OCI-LY3 (cell line): ENCODE results near the gene CD9.
A peak's percentile ranks its signal among the peaks of the same experiment; 100 is the strongest.

ENCODE experiments used
- H2AFZ ChIP-seq: fragments of 200-600, 300-600 bp; shearing (Covaris generic); 2 replicates; pipeline ENCODE4 v1.6.0; 2014; ENCODE audit warnings: antibody characterized with exemption, low read depth, low read length
- H3K27ac ChIP-seq: fragments of 200-600, 300-600 bp; sonication (generic); 2 replicates; pipeline ENCODE4 v1.5.1; 2014; ENCODE audit warnings: mild to moderate bottlenecking, low read length, moderate library complexity, mixed read lengths
- H3K27me3 ChIP-seq: fragments of 200-600, 300-600 bp; sonication (generic); 2 replicates; pipeline ENCODE4 v1.6.1; 2014; ENCODE audit warnings: low read depth, low read length, mixed read lengths
- H3K36me3 ChIP-seq: fragments of 200-600, 300-600 bp; sonication (generic); replicated peaks from 2 replicates; pipeline ENCODE3; 2014; ENCODE audit warnings: low read depth, low read length, mixed read lengths
- H3K4me1 ChIP-seq: fragments of 300-600, 200-600 bp; sonication (generic); 2 replicates; pipeline ENCODE4 v1.6.1; 2014; ENCODE audit warnings: low read length, mixed read lengths
- H3K4me2 ChIP-seq: fragments of 200-600, 300-600 bp; sonication (generic); 2 replicates; pipeline ENCODE4 v1.6.1; 2014; ENCODE audit warnings: low read length, mixed read lengths
- H3K4me3 ChIP-seq: fragments of 300-600, 200-600 bp; sonication (generic); 2 replicates; pipeline ENCODE4 v1.5.1; 2014; ENCODE audit warnings: antibody characterized with exemption, mild to moderate bottlenecking, low read length, moderate library complexity
- H3K79me2 ChIP-seq: fragments of 300-600, 200-600 bp; shearing (Covaris generic); 2 replicates; pipeline ENCODE4 v1.6.1; 2014; ENCODE audit warnings: mild to moderate bottlenecking, low read length, mixed read lengths
- H3K9ac ChIP-seq: fragments of 300-600, 200-600 bp; shearing (Covaris generic); 2 replicates; pipeline ENCODE4 v1.6.0; 2014; ENCODE audit warnings: mild to moderate bottlenecking, low read length, moderate library complexity
- H3K9me3 ChIP-seq: fragments of 200-600, 300-600 bp; shearing (Covaris generic); 2 replicates; pipeline ENCODE4 v1.6.1; 2014; ENCODE audit warnings: low read length, mixed read lengths; ENCODE audit not compliant: insufficient read depth
- H4K20me1 ChIP-seq: fragments of 200-600, 300-600 bp; sonication (generic); 2 replicates; pipeline ENCODE4 v1.6.1; 2016; ENCODE audit warnings: low read length, mixed read lengths; ENCODE audit not compliant: insufficient read depth
- EZH2phosphoT487 ChIP-seq: fragments of 200-600 bp; shearing (Covaris generic); IDR thresholded peaks from 2 replicates; pipeline ENCODE4 v1.6.1; 2018; ENCODE audit warnings: antibody characterized with exemption, mixed run types, low read depth
- TF ChIP-seq, protein P1 (sequence below): fragments of 200-600, 300-600 bp; sonication (generic); IDR thresholded peaks from 2 replicates; pipeline ENCODE4 v1.5.1; 2014; ENCODE audit warnings: antibody characterized with exemption, low read length, low read depth

Gene CD9

DNA sequence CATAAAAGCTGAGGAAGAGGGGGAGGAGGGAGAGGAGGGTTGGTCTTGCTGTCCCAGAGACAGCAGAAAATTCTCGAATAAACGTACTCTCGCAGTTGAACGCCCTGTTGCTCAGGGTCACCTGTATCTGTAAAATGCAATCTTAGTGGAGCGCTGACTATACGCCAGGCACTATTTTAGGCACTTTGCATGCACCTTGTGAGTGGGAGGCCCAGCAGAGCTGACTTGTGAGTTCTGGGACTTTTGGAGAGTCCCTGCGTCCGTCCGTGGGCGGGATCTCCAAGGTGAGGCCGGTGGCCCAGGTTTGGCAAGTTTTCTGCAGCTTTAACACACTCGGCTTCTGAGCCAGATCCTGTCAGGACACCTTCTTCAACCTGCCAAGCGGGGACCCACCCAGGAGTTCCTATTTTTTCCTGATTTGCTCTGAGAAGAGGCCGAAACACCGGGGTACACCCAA lies 77.8 kb downstream of the CD9 start:
- peaks cover 40% of the 10 kb centered on the region for H3K27me3 ChIP-seq
- no peak overlapping the region for H3K27ac ChIP-seq
- TF ChIP-seq, protein P1, sequence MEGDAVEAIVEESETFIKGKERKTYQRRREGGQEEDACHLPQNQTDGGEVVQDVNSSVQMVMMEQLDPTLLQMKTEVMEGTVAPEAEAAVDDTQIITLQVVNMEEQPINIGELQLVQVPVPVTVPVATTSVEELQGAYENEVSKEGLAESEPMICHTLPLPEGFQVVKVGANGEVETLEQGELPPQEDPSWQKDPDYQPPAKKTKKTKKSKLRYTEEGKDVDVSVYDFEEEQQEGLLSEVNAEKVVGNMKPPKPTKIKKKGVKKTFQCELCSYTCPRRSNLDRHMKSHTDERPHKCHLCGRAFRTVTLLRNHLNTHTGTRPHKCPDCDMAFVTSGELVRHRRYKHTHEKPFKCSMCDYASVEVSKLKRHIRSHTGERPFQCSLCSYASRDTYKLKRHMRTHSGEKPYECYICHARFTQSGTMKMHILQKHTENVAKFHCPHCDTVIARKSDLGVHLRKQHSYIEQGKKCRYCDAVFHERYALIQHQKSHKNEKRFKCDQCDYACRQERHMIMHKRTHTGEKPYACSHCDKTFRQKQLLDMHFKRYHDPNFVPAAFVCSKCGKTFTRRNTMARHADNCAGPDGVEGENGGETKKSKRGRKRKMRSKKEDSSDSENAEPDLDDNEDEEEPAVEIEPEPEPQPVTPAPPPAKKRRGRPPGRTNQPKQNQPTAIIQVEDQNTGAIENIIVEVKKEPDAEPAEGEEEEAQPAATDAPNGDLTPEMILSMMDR: no peak
- TF ChIP-seq EZH2phosphoT487: no peak
- peak overlapping the region; percentile 80 for H2AFZ ChIP-seq
- H3K9ac ChIP-seq: peak overlapping the region; percentile 64
- H3K4me2 ChIP-seq: peak overlapping the region; percentile 78
- H3K4me3 ChIP-seq: peak overlapping the region; percentile 84
- H3K79me2 ChIP-seq: no peaks in the 10 kb centered on the region
- no peaks in the 10 kb centered on the region; the same call in 1 of the 2 replicates for H4K20me1 ChIP-seq
- peaks cover 4% of the 10 kb centered on the region for H3K4me1 ChIP-seq
- no peaks in the 10 kb centered on the region for H3K9me3 ChIP-seq
- no peaks in the 10 kb centered on the region for H3K36me3 ChIP-seq

DNA sequence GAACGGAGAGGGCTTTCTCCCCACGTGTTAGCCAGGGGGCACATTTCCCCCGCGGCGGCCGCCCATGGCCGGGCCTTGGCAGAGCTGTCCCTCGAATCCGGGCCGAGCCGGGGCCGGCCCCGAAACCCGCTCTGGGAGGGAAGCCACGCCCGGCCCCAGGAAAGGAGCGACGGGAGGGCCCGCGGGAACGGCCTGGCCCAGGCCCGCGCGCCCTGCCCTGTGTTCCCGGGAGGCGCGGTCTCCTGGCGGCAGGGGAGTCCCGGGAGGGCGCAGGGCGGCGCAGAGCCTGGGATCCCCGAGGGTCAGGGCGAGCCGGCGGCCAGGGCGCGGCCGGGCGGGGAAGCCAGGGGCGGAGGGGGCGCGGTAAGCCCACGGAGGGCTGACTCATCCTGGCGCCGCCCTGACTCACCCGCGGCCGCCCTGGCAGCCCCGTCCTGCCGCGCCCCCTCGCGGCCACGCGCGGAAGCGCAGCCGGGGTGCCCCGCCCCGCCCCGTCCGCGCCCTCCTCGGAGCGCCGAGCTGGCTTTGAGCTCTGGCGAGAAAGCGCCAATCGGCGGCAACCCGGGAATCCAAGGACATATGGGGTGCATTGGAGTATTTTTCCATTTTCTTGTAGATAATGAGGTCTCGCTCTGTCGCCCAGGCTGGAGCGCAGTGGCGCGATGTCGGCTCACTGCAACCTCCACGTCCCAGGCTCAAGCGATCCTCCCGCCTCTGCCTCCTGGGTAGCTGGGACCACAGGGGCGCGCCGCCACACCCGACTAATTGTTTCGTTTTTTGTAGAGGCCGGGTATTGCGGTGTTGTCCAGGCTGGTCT lies 78.4 kb downstream of the CD9 start:
- no peaks in the 10 kb centered on the region for H3K79me2 ChIP-seq
- H3K4me1 ChIP-seq: peaks cover 4% of the 10 kb centered on the region
- peak overlapping the region; percentile 64 for H3K9ac ChIP-seq
- peak overlapping the region; percentile 78 for H3K4me2 ChIP-seq
- peak overlapping the region; percentile 84 for H3K4me3 ChIP-seq
- H3K9me3 ChIP-seq: no peaks in the 10 kb centered on the region
- H3K27ac ChIP-seq: no peak overlapping the region
- no peaks in the 10 kb centered on the region; the same call in 1 of the 2 replicates for H4K20me1 ChIP-seq
- H2AFZ ChIP-seq: peak overlapping the region; percentile 80
- H3K27me3 ChIP-seq: peaks cover 34% of the 10 kb centered on the region
- TF ChIP-seq, protein P1: peak; percentile 46
- TF ChIP-seq EZH2phosphoT487: no peak
- H3K36me3 ChIP-seq: no peaks in the 10 kb centered on the region

DNA sequence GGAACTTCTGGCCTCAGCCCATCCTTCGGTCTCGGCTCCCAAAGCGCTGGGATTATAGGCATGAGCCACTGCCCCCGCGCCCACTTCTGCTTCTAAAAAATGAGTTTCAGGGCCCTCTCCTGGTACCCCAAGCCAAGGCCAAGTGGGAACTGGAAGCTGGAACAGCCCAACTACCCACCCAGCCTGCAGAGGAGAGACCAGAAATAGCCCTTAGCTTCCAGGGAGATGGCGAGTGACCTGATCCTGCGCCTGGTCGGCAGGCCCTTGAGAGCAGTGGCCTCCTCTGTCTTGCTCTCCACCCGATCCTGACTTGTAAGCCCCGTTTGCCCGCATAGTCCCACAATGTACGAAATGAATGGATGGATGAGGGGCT lies 79.0 kb downstream of the CD9 start:
- H4K20me1 ChIP-seq: no peaks in the 10 kb centered on the region; the same call in 1 of the 2 replicates
- no peak overlapping the region for H3K27ac ChIP-seq
- H3K9me3 ChIP-seq: no peaks in the 10 kb centered on the region
- H3K36me3 ChIP-seq: no peaks in the 10 kb centered on the region
- H3K27me3 ChIP-seq: peaks cover 33% of the 10 kb centered on the region
- no peak overlapping the region for H3K4me3 ChIP-seq
- H3K9ac ChIP-seq: no peak overlapping the region
- TF ChIP-seq EZH2phosphoT487: no peak
- TF ChIP-seq, protein P1: no peak
- peaks cover 4% of the 10 kb centered on the region for H3K4me1 ChIP-seq
- H3K79me2 ChIP-seq: no peaks in the 10 kb centered on the region
- H2AFZ ChIP-seq: no peak overlapping the region
- no peak overlapping the region for H3K4me2 ChIP-seq

DNA sequence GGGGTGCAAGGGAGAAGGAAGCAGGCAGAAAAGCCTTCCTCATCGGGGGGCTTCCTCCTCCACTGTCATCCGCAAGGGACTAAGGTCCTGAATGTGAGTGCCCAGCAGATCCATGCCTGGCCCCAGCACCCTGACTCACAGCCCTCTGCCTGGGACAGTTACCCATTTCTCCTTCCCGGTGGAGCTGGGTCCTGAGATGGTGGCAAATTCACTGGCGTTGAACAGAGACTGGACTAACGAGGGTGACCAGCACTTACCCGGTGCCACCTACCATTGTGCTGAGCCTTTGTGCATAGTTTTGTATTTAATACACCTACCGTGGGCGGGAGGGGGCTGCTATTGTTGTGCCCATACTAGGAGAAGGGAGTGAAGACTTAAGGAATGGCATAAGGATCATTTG lies 79.4 kb downstream of the CD9 start:
- H3K9ac ChIP-seq: no peak overlapping the region
- H3K4me2 ChIP-seq: no peak overlapping the region
- TF ChIP-seq, protein P1: no peak
- no peak for TF ChIP-seq EZH2phosphoT487
- no peak overlapping the region for H3K4me3 ChIP-seq
- H3K9me3 ChIP-seq: no peaks in the 10 kb centered on the region
- H3K36me3 ChIP-seq: no peaks in the 10 kb centered on the region
- no peaks in the 10 kb centered on the region; the same call in 1 of the 2 replicates for H4K20me1 ChIP-seq
- peaks cover 33% of the 10 kb centered on the region for H3K27me3 ChIP-seq
- H3K27ac ChIP-seq: no peak overlapping the region
- no peak overlapping the region for H2AFZ ChIP-seq
- peaks cover 4% of the 10 kb centered on the region for H3K4me1 ChIP-seq
- H3K79me2 ChIP-seq: no peaks in the 10 kb centered on the region
